Prostate gland (tissue), 2 donors: Measurements from ENCODE around the gene SKIDA1.

Source experiments
- POLR2A ChIP-seq: fragments of 450-650 bp; IDR thresholded peaks from one replicate; pipeline ENCODE4 v1.6.1; 2016; ENCODE audit warnings: antibody characterized with exemption, mild to moderate bottlenecking
- POLR2AphosphoS5 ChIP-seq: sonication (generic); formaldehyde crosslinking; IDR thresholded peaks from one replicate; pipeline ENCODE4 v1.6.1; 2017; ENCODE audit warnings: antibody characterized with exemption
- TF ChIP-seq, protein P1 (sequence below), 4 experiments: fragments of 200-600 bp in 2 of 4; fragments of 450-650 bp in 2 of 4; sonication (generic) in 2 of 4; IDR thresholded peaks; 1 replicate in 3 of 4; 2 replicates in 1 of 4; pipeline ENCODE4 v1.5.1; 2016 to 2019; ENCODE audit warnings: antibody characterized with exemption in 4 of 4, mild to moderate bottlenecking in 2 of 4, moderate library complexity in 2 of 4

DNA sequence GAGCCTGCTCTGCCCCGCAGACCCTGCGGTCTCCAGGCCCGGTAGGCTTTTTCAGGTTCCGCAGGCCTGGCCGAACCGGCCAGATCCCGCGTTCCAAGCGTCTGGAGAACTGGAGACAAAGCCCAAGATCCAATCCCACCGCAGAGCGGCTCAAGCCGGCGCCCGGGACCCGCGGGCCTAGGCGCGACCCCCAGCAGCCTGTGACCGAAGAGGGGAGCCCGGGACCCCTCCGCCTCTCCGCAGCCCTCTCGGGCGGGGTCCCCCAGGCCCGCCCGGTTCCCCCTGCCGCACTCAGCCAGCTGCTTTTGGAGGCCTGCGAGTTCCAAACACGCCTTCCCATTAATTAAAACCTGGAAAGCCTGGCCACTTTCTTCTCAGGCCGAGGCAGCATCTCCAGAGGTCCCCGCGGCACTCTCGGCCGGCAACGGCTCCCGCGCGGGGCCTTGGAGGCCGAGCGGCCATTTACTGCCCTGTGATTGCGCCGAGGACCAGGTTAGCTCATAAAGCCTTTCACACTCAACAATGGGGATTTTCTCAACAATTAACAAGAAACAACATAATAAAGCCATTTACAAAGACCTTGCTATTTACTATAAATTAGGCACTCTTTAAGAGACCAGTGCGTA lies 16.7 kb downstream of the SKIDA1 start:
- TF ChIP-seq, protein P1, sequence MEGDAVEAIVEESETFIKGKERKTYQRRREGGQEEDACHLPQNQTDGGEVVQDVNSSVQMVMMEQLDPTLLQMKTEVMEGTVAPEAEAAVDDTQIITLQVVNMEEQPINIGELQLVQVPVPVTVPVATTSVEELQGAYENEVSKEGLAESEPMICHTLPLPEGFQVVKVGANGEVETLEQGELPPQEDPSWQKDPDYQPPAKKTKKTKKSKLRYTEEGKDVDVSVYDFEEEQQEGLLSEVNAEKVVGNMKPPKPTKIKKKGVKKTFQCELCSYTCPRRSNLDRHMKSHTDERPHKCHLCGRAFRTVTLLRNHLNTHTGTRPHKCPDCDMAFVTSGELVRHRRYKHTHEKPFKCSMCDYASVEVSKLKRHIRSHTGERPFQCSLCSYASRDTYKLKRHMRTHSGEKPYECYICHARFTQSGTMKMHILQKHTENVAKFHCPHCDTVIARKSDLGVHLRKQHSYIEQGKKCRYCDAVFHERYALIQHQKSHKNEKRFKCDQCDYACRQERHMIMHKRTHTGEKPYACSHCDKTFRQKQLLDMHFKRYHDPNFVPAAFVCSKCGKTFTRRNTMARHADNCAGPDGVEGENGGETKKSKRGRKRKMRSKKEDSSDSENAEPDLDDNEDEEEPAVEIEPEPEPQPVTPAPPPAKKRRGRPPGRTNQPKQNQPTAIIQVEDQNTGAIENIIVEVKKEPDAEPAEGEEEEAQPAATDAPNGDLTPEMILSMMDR (IDR thresholded peaks at IDR 0.05): no peak
- TF ChIP-seq POLR2AphosphoS5 (no peak), POLR2A (no peak)
